ENCODE results near the gene ZFYVE9. TPM values are rescaled to one million over a fixed set of nuclear protein-coding genes. Genes with fewer than 3 reads are reported as not detected.
A peak's percentile ranks its signal among the peaks of the same experiment; 100 is the strongest.

The ZFYVE9 gene
- total RNA-seq, 1 donor from 2014 or later: 16.5 TPM

GRCh38 chr1:52237430-52237829 lies 95.5 kb downstream of the ZFYVE9 start:
- Mint-ChIP-seq H3K27me3 (ENCODE audit: low read depth, unreplicated experiment) (no peaks in the 10 kb centered on the region), H3K36me3 (ENCODE audit: low read depth, unreplicated experiment) (no peaks in the 10 kb centered on the region), H3K27ac (ENCODE audit: unreplicated experiment) (no peak overlapping the region), H3K4me1 (ENCODE audit: low read depth, unreplicated experiment) (peaks cover 27% of the 10 kb centered on the region), H3K9me3 (ENCODE audit: unreplicated experiment) (no peaks in the 10 kb centered on the region), H3K4me3 (ENCODE audit: unreplicated experiment) (no peak overlapping the region)
- Histone ChIP-seq H3K4me3 (ENCODE audit: insufficient read depth, low read depth, low read length) (no peak overlapping the region), H3K27ac (ENCODE audit: low read depth, low read length) (no peak overlapping the region), H3K9ac (ENCODE audit: low read length) (no peak overlapping the region), H3K36me3 (ENCODE audit: insufficient read depth, low read length) (no peaks in the 10 kb centered on the region), H3K4me2 (ENCODE audit: low read length) (peak overlapping the region; percentile 52), H4K20me1 (ENCODE audit: insufficient read depth, low read length) (no peaks in the 10 kb centered on the region), H3K4me1 (ENCODE audit: insufficient read depth, low read length) (peaks cover 18% of the 10 kb centered on the region), H2AFZ (ENCODE audit: low read depth, low read length) (no peak overlapping the region), H3K79me2 (ENCODE audit: insufficient read depth, low read length) (no peaks in the 10 kb centered on the region), H3K9me3 (ENCODE audit: insufficient read depth, low read depth, low read length) (no peaks in the 10 kb centered on the region), H3K27me3 (ENCODE audit: insufficient read depth, low read length) (no peaks in the 10 kb centered on the region)
- TF ChIP-seq EZH2 (IDR thresholded peaks at IDR 0.05; ENCODE audit: insufficient read depth, low read length): no peak
- no peak for TF ChIP-seq CTCF (IDR thresholded peaks at IDR 0.05; ENCODE audit: insufficient read depth, low read depth, low read length)
- peak; percentile 90 for DNase-seq (ENCODE audit: low read depth)
- FAIRE-seq: peak; percentile 95

- Histone ChIP-seq H3K79me2 (ENCODE audit: insufficient read depth, low read length) (no peaks in the 10 kb centered on the region), H3K4me2 (ENCODE audit: low read length) (peak overlapping the region; percentile 52), H3K9me3 (ENCODE audit: insufficient read depth, low read depth, low read length) (no peaks in the 10 kb centered on the region), H3K36me3 (ENCODE audit: insufficient read depth, low read length) (no peaks in the 10 kb centered on the region), H3K9ac (ENCODE audit: low read length) (no peak overlapping the region), H3K27ac (ENCODE audit: low read depth, low read length) (no peak overlapping the region), H3K27me3 (ENCODE audit: insufficient read depth, low read length) (no peaks in the 10 kb centered on the region), H4K20me1 (ENCODE audit: insufficient read depth, low read length) (no peaks in the 10 kb centered on the region), H3K4me3 (ENCODE audit: insufficient read depth, low read depth, low read length) (no peak overlapping the region), H2AFZ (ENCODE audit: low read depth, low read length) (no peak overlapping the region), H3K4me1 (ENCODE audit: insufficient read depth, low read length) (peaks cover 18% of the 10 kb centered on the region)
- H3K27me3 Mint-ChIP-seq (ENCODE audit: low read depth, unreplicated experiment): no peaks in the 10 kb centered on the region
- H3K27ac Mint-ChIP-seq (ENCODE audit: unreplicated experiment): no peak overlapping the region
- DNase-seq (ENCODE audit: low read depth) (peak; percentile 70), FAIRE-seq (peak; percentile 76)
- no peak overlapping the region for H3K4me3 Mint-ChIP-seq (ENCODE audit: unreplicated experiment)
- no peaks in the 10 kb centered on the region for H3K9me3 Mint-ChIP-seq (ENCODE audit: unreplicated experiment)
- H3K4me1 Mint-ChIP-seq (ENCODE audit: low read depth, unreplicated experiment): peaks cover 27% of the 10 kb centered on the region
- TF ChIP-seq CTCF (IDR thresholded peaks at IDR 0.05; ENCODE audit: insufficient read depth, low read depth, low read length) (no peak), EZH2 (IDR thresholded peaks at IDR 0.05; ENCODE audit: insufficient read depth, low read length) (no peak)
- no peaks in the 10 kb centered on the region for H3K36me3 Mint-ChIP-seq (ENCODE audit: low read depth, unreplicated experiment)
These were observed 96.6 kb downstream of the ZFYVE9 start for GRCh38 chr1:52238474-52238873.

- no peak overlapping the region for H2AFZ ChIP-seq (ENCODE audit: low read depth, low read length)
- no peaks in the 10 kb centered on the region for H3K9me3 ChIP-seq (ENCODE audit: insufficient read depth, low read depth, low read length)
- DNase-seq (ENCODE audit: low read depth) (no peak), FAIRE-seq (no peak)
- TF ChIP-seq EZH2 (IDR thresholded peaks at IDR 0.05; ENCODE audit: insufficient read depth, low read length): no peak
- TF ChIP-seq CTCF (IDR thresholded peaks at IDR 0.05; ENCODE audit: insufficient read depth, low read depth, low read length): no peak
- Mint-ChIP-seq H3K4me1 (ENCODE audit: low read depth, unreplicated experiment) (peaks cover 27% of the 10 kb centered on the region), H3K9me3 (ENCODE audit: unreplicated experiment) (no peaks in the 10 kb centered on the region), H3K36me3 (ENCODE audit: low read depth, unreplicated experiment) (no peaks in the 10 kb centered on the region), H3K27ac (ENCODE audit: unreplicated experiment) (no peak overlapping the region), H3K27me3 (ENCODE audit: low read depth, unreplicated experiment) (no peaks in the 10 kb centered on the region), H3K4me3 (ENCODE audit: unreplicated experiment) (no peak overlapping the region)
- peak overlapping the region; percentile 52 for H3K4me2 ChIP-seq (ENCODE audit: low read length)
- no peaks in the 10 kb centered on the region for H3K27me3 ChIP-seq (ENCODE audit: insufficient read depth, low read length)
- H3K36me3 ChIP-seq (ENCODE audit: insufficient read depth, low read length): no peaks in the 10 kb centered on the region
- no peaks in the 10 kb centered on the region for H4K20me1 ChIP-seq (ENCODE audit: insufficient read depth, low read length)
- no peak overlapping the region for H3K27ac ChIP-seq (ENCODE audit: low read depth, low read length)
- no peak overlapping the region for H3K9ac ChIP-seq (ENCODE audit: low read length)
- no peaks in the 10 kb centered on the region for H3K79me2 ChIP-seq (ENCODE audit: insufficient read depth, low read length)
- H3K4me1 ChIP-seq (ENCODE audit: insufficient read depth, low read length): peaks cover 18% of the 10 kb centered on the region
- no peak overlapping the region for H3K4me3 ChIP-seq (ENCODE audit: insufficient read depth, low read depth, low read length)
These were observed 97.2 kb downstream of the ZFYVE9 start for GRCh38 chr1:52238887-52239707.

Data from astrocyte (in vitro differentiated cells and primary cell).